H9 (cell line): ENCODE data around the gene MIB2. TPM values are rescaled to one million over a fixed set of nuclear protein-coding genes. Genes with fewer than 3 reads are reported as not detected.
A peak's percentile ranks its signal among the peaks of the same experiment; 100 is the strongest.

ENCODE experiments used
- DNase-seq: peaks from one replicate; pipeline ENCODE4 v3.0.0-alpha.2; 2017
- H2AFZ ChIP-seq: one replicate; pipeline ENCODE4 v1.6.1; 2013; ENCODE audit warnings: mild to moderate bottlenecking, low read length, control low read depth, moderate library complexity
- H2AK5ac ChIP-seq: 2 replicates; pipeline ENCODE4 v1.6.1; 2013; ENCODE audit warnings: low read length, control low read depth, mixed read lengths; ENCODE audit not compliant: insufficient read length
- H2BK120ac ChIP-seq: one replicate; pipeline ENCODE4 v1.6.1; 2013; ENCODE audit warnings: low read depth, mild to moderate bottlenecking, low read length, control low read depth, inconsistent platforms; ENCODE audit not compliant: poor library complexity, severe bottlenecking
- H2BK12ac ChIP-seq: 2 replicates; pipeline ENCODE4 v1.6.1; 2013; ENCODE audit warnings: low read length, control low read depth, mixed read lengths, low read depth; ENCODE audit not compliant: insufficient read length
- H2BK15ac ChIP-seq: 2 replicates; pipeline ENCODE4 v1.6.1; 2013; ENCODE audit warnings: low read depth, low read length, control low read depth
- H2BK20ac ChIP-seq: one replicate; pipeline ENCODE4 v1.6.1; 2013; ENCODE audit warnings: low read depth, mild to moderate bottlenecking, low read length, control low read depth, inconsistent platforms; ENCODE audit not compliant: poor library complexity, severe bottlenecking
- H2BK5ac ChIP-seq: 2 replicates; pipeline ENCODE4 v1.6.1; 2013; ENCODE audit warnings: low read length, control low read depth, mixed read lengths; ENCODE audit not compliant: insufficient read length
- H3K14ac ChIP-seq: 2 replicates; pipeline ENCODE4 v1.6.1; 2013; ENCODE audit warnings: low read length, control low read depth; ENCODE audit not compliant: insufficient read depth
- H3K18ac ChIP-seq: 2 replicates; pipeline ENCODE4 v1.6.1; 2013; ENCODE audit warnings: low read depth, mild to moderate bottlenecking, mixed read lengths, low read length, control low read depth; ENCODE audit not compliant: insufficient read length
- H3K23ac ChIP-seq: 2 replicates; pipeline ENCODE4 v1.6.1; 2013; ENCODE audit warnings: low read length, control low read depth, mixed read lengths, low read depth; ENCODE audit not compliant: insufficient read length
- H3K23me2 ChIP-seq: 2 replicates; pipeline ENCODE4 v1.6.1; 2013; ENCODE audit warnings: low read depth, mild to moderate bottlenecking, mixed read lengths, low read length, control low read depth; ENCODE audit not compliant: insufficient read length, poor library complexity, severe bottlenecking
- H3K27ac ChIP-seq: 2 replicates; pipeline ENCODE4 v1.5.1; 2013; ENCODE audit warnings: low read length, control low read depth, mixed read lengths, low read depth; ENCODE audit not compliant: insufficient read length
- H3K27me3 ChIP-seq: 2 replicates; pipeline ENCODE4 v1.6.1; 2013; ENCODE audit warnings: low read length, control low read depth, inconsistent platforms; ENCODE audit not compliant: insufficient read depth
- H3K4ac ChIP-seq: 2 replicates; pipeline ENCODE4 v1.6.1; 2013; ENCODE audit warnings: low read depth, mild to moderate bottlenecking, control low read depth, inconsistent platforms, low read length, moderate library complexity
- H3K4me1 ChIP-seq: 2 replicates; pipeline ENCODE4 v1.6.1; 2013; ENCODE audit warnings: low read length, control low read depth, inconsistent platforms; ENCODE audit not compliant: insufficient read depth
- H3K4me2 ChIP-seq: 2 replicates; pipeline ENCODE4 v1.6.1; 2013; ENCODE audit warnings: low read length, control low read depth, mixed read lengths; ENCODE audit not compliant: insufficient read length, insufficient read depth
- H3K56ac ChIP-seq: 2 replicates; pipeline ENCODE4 v1.6.1; 2013; ENCODE audit warnings: low read depth, mild to moderate bottlenecking, mixed read lengths, low read length, control low read depth; ENCODE audit not compliant: insufficient read length
- H3K79me1 ChIP-seq: 2 replicates; pipeline ENCODE4 v1.6.1; 2013; ENCODE audit warnings: low read depth, mild to moderate bottlenecking, moderate library complexity, low read length, control low read depth, inconsistent platforms; ENCODE audit not compliant: insufficient read depth, poor library complexity, severe bottlenecking
- H3K79me2 ChIP-seq: 2 replicates; pipeline ENCODE4 v1.6.1; 2013; ENCODE audit warnings: low read length, control low read depth, inconsistent platforms; ENCODE audit not compliant: insufficient read depth
- H3K9ac ChIP-seq: 2 replicates; pipeline ENCODE4 v1.6.1; 2013; ENCODE audit warnings: low read length, control low read depth, mixed read lengths; ENCODE audit not compliant: insufficient read length; ENCODE audit errors: extremely low read depth
- H3K9me3 ChIP-seq: one replicate; pipeline ENCODE4 v1.6.1; 2013; ENCODE audit warnings: low read depth, low read length, inconsistent platforms; ENCODE audit not compliant: control insufficient read depth
- H3T11ph ChIP-seq: one replicate; pipeline ENCODE4 v1.6.1; 2013; ENCODE audit warnings: mild to moderate bottlenecking, low read length, control low read depth, inconsistent platforms
- H4K20me1 ChIP-seq: one replicate; pipeline ENCODE4 v1.6.1; 2013; ENCODE audit not compliant: control insufficient read depth, insufficient read length, insufficient read depth
- H4K5ac ChIP-seq: 2 replicates; pipeline ENCODE4 v1.6.1; 2013; ENCODE audit warnings: low read depth, mild to moderate bottlenecking, mixed read lengths, low read length, control low read depth; ENCODE audit not compliant: insufficient read length
- H4K8ac ChIP-seq: replicated peaks from 2 replicates; pipeline ENCODE4 v1.6.1; 2013; ENCODE audit warnings: low read length, control low read depth, mixed read lengths, low read depth; ENCODE audit not compliant: insufficient read length
- H4K91ac ChIP-seq: 2 replicates; pipeline ENCODE4 v1.6.1; 2013; ENCODE audit warnings: low read depth, mild to moderate bottlenecking, moderate library complexity, mixed read lengths, low read length, control low read depth; ENCODE audit not compliant: insufficient read length
- H3K27ac Mint-ChIP-seq, 3 experiments: 2 replicates in 2 of 3; 3 replicates in 1 of 3; pipeline ENCODE4 v1.8.0; 2020 to 2021; ENCODE audit warnings: mixed read lengths in 3 of 3, mild to moderate bottlenecking in 1 of 3, moderate library complexity in 1 of 3
- H3K27me3 Mint-ChIP-seq: 2 replicates; pipeline ENCODE4 v1.8.0; 2021; ENCODE audit warnings: low read depth, mild to moderate bottlenecking, moderate library complexity, mixed read lengths
- H3K36me3 Mint-ChIP-seq, 3 experiments: 2 replicates in 2 of 3; 3 replicates in 1 of 3; pipeline ENCODE4 v1.8.0; 2020 to 2021; ENCODE audit warnings: low read depth in 3 of 3, mixed read lengths in 3 of 3; ENCODE audit not compliant: insufficient read depth in 1 of 3
- H3K4me1 Mint-ChIP-seq, 2 experiments: 2 replicates each; pipeline ENCODE4 v1.8.0; 2020; ENCODE audit warnings: mixed read lengths in 2 of 2
- H3K4me3 Mint-ChIP-seq, 2 experiments: 2 replicates in 1 of 2; 3 replicates in 1 of 2; pipeline ENCODE4 v1.8.0; 2020 to 2021; ENCODE audit warnings: mild to moderate bottlenecking in 2 of 2, mixed read lengths in 2 of 2, moderate library complexity in 1 of 2
- H3K9me3 Mint-ChIP-seq, 2 experiments: 2 replicates in 1 of 2; 3 replicates in 1 of 2; pipeline ENCODE4 v1.8.0; 2020; ENCODE audit warnings: mild to moderate bottlenecking in 2 of 2, mixed read lengths in 2 of 2, moderate library complexity in 1 of 2
- CTCF ChIP-seq: fragments of 200-600 bp; sonication (generic); conservative IDR thresholded peaks from 3 replicates; pipeline ENCODE4 v1.8.0; 2021; ENCODE audit warnings: antibody characterized with exemption, mild to moderate bottlenecking
- WGBS: extraction: QIAGEN DNeasy Blood & Tissue Kit; methylation state at CpG from one replicate; pipeline ENCODE4 v1.1.7; 2013; ENCODE audit warnings: missing lambda C conversion rate, low lambda C conversion rate, mixed read lengths; ENCODE audit not compliant: insufficient read length; ENCODE audit errors: extremely low coverage; 5-methylcytosine and 5-hydroxymethylcytosine counted together
- total RNA-seq: library from RNA; stranded (reverse); gene quantifications from 2 replicates; pipeline ENCODE4 v1.2.1, GENCODE V29; 2021

Gene MIB2
- total RNA-seq, 1 experiment from 2014 or later, result 77.8 TPM

- Histone ChIP-seq H3K56ac (no peak overlapping the region), H2BK12ac (no peak overlapping the region), H3K27ac (no peak overlapping the region), H3K23me2 (peaks cover 15% of the 10 kb centered on the region), H3T11ph (no peak overlapping the region), H4K20me1 (no peaks in the 10 kb centered on the region), H2BK120ac (no peak overlapping the region), H3K4me1 (peaks cover 5% of the 10 kb centered on the region; the same call in 1 of the 2 replicates), H4K91ac (no peak overlapping the region), H3K79me1 (no peaks in the 10 kb centered on the region), H3K9me3 (no peaks in the 10 kb centered on the region), H3K9ac (no peak overlapping the region), H2BK5ac (no peak overlapping the region), H3K27me3 (no peaks in the 10 kb centered on the region), H3K18ac (no peak overlapping the region), H4K5ac (no peak overlapping the region), H2BK20ac (no peak overlapping the region), H3K79me2 (no peaks in the 10 kb centered on the region), H3K4me2 (peak overlapping the region; percentile 62), H3K23ac (no peak overlapping the region), H4K8ac (no peak overlapping the region), H3K4ac (no peak overlapping the region), H3K14ac (no peak overlapping the region), H2AFZ (no peak overlapping the region), H2AK5ac (no peak overlapping the region), H2BK15ac (no peak overlapping the region)
- Mint-ChIP-seq H3K27me3 (peaks cover 2% of the 10 kb centered on the region; the same call in 1 of the 2 replicates), H3K36me3 (peaks cover 0 to 15% (median 6%) of the 10 kb centered on the region in 3 experiments; a peak in 5 of 7 replicates), H3K27ac (peak overlapping the region in 1 of 3 experiments; percentile 13; a peak in 1 of 7 replicates), H3K4me3 (peak overlapping the region; percentile 86 to 89), H3K4me1 (peaks cover 16 to 19% of the 10 kb centered on the region in 2 experiments), H3K9me3 (no peaks in the 10 kb centered on the region; a peak in 1 of 5 replicates)
- no peak for DNase-seq
- no CpG with 5 or more reads among the region's 11 CpGs for WGBS
- TF ChIP-seq CTCF, result no peak
Observed at GRCh38 chr1:1613509-1614082, 1.7 kb upstream of the MIB2 start.
